ENCODE measurements around the gene IFNGR2. TPM values are rescaled to one million over a fixed set of nuclear protein-coding genes. Genes with fewer than 3 reads are reported as not detected.

The IFNGR2 gene
- total RNA-seq, 1 donor from 2014 or later, result 66.5 TPM

DNA sequence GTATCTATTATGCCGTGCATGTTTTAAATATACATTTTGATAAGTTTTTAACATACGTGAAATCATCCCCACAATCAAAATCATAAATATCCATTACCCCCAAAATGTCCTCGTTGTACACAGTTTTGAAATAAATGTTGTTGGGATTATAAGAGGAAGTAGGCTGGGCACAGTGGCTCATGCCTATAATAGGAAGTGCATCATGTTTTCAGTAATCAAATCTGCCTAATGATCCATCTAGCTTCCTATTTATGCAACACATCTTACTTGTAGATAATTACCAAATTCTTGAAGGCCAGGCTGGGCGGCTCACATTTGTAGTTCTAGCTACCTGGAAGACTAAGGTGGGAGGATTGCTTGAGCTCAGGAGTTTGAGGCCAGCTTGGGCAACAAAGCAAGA lies 15.0 kb upstream of the IFNGR2 start:
- no peak for DNase-seq (ENCODE audit: low read depth)
- TF ChIP-seq, protein P1, sequence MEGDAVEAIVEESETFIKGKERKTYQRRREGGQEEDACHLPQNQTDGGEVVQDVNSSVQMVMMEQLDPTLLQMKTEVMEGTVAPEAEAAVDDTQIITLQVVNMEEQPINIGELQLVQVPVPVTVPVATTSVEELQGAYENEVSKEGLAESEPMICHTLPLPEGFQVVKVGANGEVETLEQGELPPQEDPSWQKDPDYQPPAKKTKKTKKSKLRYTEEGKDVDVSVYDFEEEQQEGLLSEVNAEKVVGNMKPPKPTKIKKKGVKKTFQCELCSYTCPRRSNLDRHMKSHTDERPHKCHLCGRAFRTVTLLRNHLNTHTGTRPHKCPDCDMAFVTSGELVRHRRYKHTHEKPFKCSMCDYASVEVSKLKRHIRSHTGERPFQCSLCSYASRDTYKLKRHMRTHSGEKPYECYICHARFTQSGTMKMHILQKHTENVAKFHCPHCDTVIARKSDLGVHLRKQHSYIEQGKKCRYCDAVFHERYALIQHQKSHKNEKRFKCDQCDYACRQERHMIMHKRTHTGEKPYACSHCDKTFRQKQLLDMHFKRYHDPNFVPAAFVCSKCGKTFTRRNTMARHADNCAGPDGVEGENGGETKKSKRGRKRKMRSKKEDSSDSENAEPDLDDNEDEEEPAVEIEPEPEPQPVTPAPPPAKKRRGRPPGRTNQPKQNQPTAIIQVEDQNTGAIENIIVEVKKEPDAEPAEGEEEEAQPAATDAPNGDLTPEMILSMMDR (IDR thresholded peaks at IDR 0.05; ENCODE audit: insufficient read depth, low read length, poor library complexity, severe bottlenecking), result no peak
- H3K4me3 ChIP-seq (ENCODE audit: low read depth, low read length), result no peak overlapping the region
- H3K36me3 ChIP-seq (ENCODE audit: control insufficient read depth, insufficient read depth, low read length), result no peaks in the 10 kb centered on the region
- no peaks in the 10 kb centered on the region for H3K27me3 ChIP-seq (ENCODE audit: control insufficient read depth, insufficient read depth, low read length)

DNA sequence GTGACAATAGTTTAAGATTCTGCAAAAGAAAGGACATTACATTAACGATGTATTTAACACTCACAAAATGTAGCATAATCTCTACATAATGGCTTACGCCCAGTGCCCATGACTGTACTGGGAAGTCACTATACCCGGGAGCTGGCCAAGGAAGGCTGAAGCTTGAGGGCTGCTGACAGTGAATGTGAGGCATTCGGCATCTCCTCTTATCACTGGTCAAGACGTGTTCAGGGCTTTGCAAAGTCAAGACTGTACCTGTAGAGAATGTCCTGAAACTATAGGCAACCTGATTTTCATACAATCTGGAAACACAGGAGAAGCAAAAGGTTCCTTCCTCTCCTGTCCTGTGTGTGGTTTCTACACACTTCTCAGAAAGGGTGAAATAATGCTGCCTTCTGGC lies 12.7 kb upstream of the IFNGR2 start:
- TF ChIP-seq, protein P1 (IDR thresholded peaks at IDR 0.05; ENCODE audit: insufficient read depth, low read length, poor library complexity, severe bottlenecking), result no peak
- no peak for DNase-seq (ENCODE audit: low read depth)
- Histone ChIP-seq H3K4me3 (ENCODE audit: low read depth, low read length) (no peak overlapping the region), H3K36me3 (ENCODE audit: control insufficient read depth, insufficient read depth, low read length) (no peaks in the 10 kb centered on the region), H3K27me3 (ENCODE audit: control insufficient read depth, insufficient read depth, low read length) (no peaks in the 10 kb centered on the region)

DNA sequence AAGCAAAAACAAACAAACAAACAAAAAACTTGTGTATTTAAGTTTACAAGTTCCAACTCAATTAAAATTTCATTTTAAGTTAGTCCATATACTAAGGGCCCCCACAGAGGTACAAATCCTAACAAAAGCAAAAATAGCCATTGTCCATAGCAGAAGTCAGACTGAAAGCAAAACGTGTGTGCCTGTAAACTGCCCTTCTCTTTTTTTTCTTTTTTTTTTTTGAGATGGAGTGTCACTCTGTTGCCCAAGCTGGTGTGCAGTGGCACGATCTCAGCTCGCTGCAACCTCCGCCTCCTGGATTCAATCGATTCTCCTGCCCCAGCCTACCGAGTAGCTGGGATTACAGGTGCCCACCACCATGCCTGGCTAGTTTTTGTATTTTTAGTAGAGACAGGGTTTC lies 11.6 kb upstream of the IFNGR2 start:
- Histone ChIP-seq H3K4me3 (ENCODE audit: low read depth, low read length) (no peak overlapping the region), H3K27me3 (ENCODE audit: control insufficient read depth, insufficient read depth, low read length) (no peaks in the 10 kb centered on the region), H3K36me3 (ENCODE audit: control insufficient read depth, insufficient read depth, low read length) (no peaks in the 10 kb centered on the region)
- TF ChIP-seq, protein P1 (IDR thresholded peaks at IDR 0.05; ENCODE audit: insufficient read depth, low read length, poor library complexity, severe bottlenecking), result no peak
- no peak for DNase-seq (ENCODE audit: low read depth)

DNA sequence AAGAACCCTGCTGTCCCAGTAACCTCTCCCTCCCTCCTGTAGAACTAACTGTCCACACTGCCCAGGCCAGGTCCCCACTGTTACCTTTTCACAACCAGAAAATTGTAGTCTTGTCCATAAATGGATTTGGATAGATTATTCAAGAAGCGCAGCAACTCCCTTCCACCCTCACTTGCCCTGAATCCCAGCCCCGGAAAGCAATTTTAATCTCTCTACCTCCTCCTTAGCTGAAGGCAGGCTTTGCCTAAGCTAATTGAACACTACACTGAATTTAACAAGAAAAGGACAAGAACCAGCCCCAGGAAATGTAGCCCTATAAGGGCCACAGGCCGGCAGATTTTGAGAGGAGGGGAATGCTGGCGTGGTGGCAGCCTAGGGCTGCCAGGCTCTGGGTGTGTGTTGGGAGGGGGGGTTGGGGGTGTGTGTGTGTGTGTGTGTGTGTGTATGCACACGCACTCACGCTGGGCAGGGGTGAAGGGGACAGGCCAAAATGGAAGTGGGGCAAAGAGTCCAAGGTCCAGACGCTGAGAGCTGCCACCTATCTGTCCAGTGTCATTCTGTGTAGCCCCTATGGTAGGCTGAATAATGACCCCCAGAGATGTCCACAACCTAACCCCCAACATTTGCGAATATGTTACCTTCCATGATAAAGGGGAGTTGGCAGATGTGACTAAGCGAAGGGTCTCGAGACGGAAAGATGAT lies 10.8 kb upstream of the IFNGR2 start:
- Histone ChIP-seq H3K27me3 (ENCODE audit: control insufficient read depth, insufficient read depth, low read length) (no peaks in the 10 kb centered on the region), H3K36me3 (ENCODE audit: control insufficient read depth, insufficient read depth, low read length) (no peaks in the 10 kb centered on the region), H3K4me3 (ENCODE audit: low read depth, low read length) (no peak overlapping the region)
- TF ChIP-seq, protein P1 (IDR thresholded peaks at IDR 0.05; ENCODE audit: insufficient read depth, low read length, poor library complexity, severe bottlenecking), result no peak
- DNase-seq (ENCODE audit: low read depth), result no peak

DNA sequence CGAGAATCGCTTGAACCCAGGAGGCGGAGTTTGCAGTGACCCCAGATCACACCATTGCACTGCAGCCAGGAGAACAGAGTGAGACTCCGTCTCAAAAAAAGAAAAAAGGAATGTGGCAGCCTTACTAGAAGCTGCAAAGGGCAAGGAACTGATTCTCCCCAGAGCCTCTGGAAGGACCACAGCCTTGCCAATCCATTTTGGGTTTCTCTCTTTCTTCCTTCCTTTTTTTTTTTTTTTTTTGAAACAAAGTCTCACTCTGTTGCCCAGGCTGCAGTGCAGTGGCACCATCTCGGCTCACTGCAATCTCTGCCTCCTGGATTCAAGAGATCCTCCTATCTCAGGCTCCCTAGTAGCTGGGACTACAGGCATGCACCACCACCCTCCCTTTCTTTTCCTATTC lies 9.9 kb upstream of the IFNGR2 start:
- Histone ChIP-seq H3K4me3 (ENCODE audit: low read depth, low read length) (no peak overlapping the region), H3K36me3 (ENCODE audit: control insufficient read depth, insufficient read depth, low read length) (no peaks in the 10 kb centered on the region), H3K27me3 (ENCODE audit: control insufficient read depth, insufficient read depth, low read length) (no peaks in the 10 kb centered on the region)
- DNase-seq (ENCODE audit: low read depth), result no peak
- TF ChIP-seq, protein P1 (IDR thresholded peaks at IDR 0.05; ENCODE audit: insufficient read depth, low read length, poor library complexity, severe bottlenecking), result no peak

DNA sequence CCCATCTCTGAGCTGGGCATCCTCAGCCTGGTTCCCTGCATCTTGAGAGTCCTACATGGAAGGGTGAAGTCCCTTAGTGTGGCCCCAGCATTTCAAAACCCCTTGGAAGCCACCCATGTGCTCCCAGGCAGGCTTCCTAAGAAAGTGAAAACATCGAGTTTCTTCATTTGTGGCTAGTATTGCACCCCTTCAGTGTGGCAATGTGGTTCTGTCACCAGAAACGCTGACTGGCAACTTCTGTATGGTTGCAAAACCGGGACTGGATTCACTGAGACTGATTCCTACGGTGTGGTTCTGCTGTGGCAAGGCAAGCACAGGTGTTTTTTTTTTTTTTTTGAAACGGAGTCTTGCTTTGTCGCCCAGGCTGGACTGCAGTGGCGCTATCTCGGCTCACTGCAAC lies 9.0 kb upstream of the IFNGR2 start:
- DNase-seq (ENCODE audit: low read depth), result no peak
- TF ChIP-seq, protein P1 (IDR thresholded peaks at IDR 0.05; ENCODE audit: insufficient read depth, low read length, poor library complexity, severe bottlenecking), result no peak
- H3K27me3 ChIP-seq (ENCODE audit: control insufficient read depth, insufficient read depth, low read length), result no peaks in the 10 kb centered on the region

More for the DNA sequence above, 9.0 kb upstream of the IFNGR2 start:
- Histone ChIP-seq H3K36me3 (ENCODE audit: control insufficient read depth, insufficient read depth, low read length) (no peaks in the 10 kb centered on the region), H3K4me3 (ENCODE audit: low read depth, low read length) (no peak overlapping the region)
